PFSK-1 (cell line): Measurements from ENCODE around the gene IRF4.

Experiments
- SIN3A ChIP-seq: IDR thresholded peaks from 2 replicates; pipeline ENCODE4 v1.6.1; 2012; ENCODE audit warnings: mild to moderate bottlenecking, low read length, moderate library complexity, borderline replicate concordance; ENCODE audit not compliant: insufficient read depth
- TAF1 ChIP-seq: IDR thresholded peaks from 2 replicates; pipeline ENCODE4 v1.6.1; 2012; ENCODE audit warnings: low read length, control low read depth, borderline replicate concordance; ENCODE audit not compliant: insufficient read depth
- TF ChIP-seq, protein P1 (sequence below), 2 experiments: IDR thresholded peaks; 2 replicates each; pipeline versions ENCODE4 v1.6.1 to v1.8.0; 2011 to 2012; ENCODE audit warnings: low read depth in 2 of 2, low read length in 2 of 2, control low read depth in 1 of 2, inconsistent platforms in 1 of 2, mild to moderate bottlenecking in 1 of 2, moderate library complexity in 1 of 2; ENCODE audit not compliant: insufficient read depth in 1 of 2

DNA sequence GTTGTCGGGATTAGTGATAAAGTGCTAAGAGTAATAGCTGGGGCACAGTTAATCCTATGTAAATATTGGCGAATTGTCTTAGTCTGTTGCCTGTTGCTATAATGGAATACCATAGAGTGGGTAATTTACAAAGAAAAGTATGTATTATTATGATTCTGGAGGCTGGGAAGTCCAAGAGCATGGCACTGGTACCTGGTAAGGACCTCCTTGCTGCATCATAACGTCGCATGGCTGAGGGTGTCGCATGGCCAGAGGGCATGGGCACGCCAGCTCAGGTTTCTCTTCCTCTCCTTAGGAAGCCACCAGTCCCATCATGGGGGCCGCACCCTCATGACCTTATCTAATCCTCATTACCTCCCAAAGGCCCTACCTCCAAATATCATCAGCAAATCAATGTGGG, 29.7 kb downstream of the IRF4 start:
- TF ChIP-seq, protein P1, sequence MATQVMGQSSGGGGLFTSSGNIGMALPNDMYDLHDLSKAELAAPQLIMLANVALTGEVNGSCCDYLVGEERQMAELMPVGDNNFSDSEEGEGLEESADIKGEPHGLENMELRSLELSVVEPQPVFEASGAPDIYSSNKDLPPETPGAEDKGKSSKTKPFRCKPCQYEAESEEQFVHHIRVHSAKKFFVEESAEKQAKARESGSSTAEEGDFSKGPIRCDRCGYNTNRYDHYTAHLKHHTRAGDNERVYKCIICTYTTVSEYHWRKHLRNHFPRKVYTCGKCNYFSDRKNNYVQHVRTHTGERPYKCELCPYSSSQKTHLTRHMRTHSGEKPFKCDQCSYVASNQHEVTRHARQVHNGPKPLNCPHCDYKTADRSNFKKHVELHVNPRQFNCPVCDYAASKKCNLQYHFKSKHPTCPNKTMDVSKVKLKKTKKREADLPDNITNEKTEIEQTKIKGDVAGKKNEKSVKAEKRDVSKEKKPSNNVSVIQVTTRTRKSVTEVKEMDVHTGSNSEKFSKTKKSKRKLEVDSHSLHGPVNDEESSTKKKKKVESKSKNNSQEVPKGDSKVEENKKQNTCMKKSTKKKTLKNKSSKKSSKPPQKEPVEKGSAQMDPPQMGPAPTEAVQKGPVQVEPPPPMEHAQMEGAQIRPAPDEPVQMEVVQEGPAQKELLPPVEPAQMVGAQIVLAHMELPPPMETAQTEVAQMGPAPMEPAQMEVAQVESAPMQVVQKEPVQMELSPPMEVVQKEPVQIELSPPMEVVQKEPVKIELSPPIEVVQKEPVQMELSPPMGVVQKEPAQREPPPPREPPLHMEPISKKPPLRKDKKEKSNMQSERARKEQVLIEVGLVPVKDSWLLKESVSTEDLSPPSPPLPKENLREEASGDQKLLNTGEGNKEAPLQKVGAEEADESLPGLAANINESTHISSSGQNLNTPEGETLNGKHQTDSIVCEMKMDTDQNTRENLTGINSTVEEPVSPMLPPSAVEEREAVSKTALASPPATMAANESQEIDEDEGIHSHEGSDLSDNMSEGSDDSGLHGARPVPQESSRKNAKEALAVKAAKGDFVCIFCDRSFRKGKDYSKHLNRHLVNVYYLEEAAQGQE (IDR thresholded peaks at IDR 0.05; ENCODE audit: insufficient read depth in 1 of 2, low read depth in 2 of 2, low read length in 2 of 2) = no peak
- no peak for TF ChIP-seq SIN3A
- no peak for TF ChIP-seq TAF1
